Gastrocnemius medialis (tissue), 4 donors: ENCODE data around the gene CUX1. TPM values are rescaled to one million over a fixed set of nuclear protein-coding genes. Genes with fewer than 3 reads are reported as not detected.

Experiments used
- ATAC-seq, 2 donors: fragments of 150-250 bp; one replicate each; pipeline ENCODE4 v1.9.1; 2016
- DNase-seq, 2 donors: peaks; one replicate each; pipeline ENCODE4 v3.0.0-alpha.2; 2019
- H3K27ac ChIP-seq, 4 donors: fragments of 200-600 bp; sonication (generic); 1 replicate in 1 of 4; 2 replicates in 3 of 4; pipeline ENCODE4 v1.5.1; 2016 to 2018; ENCODE audit warnings: mild to moderate bottlenecking in 2 of 4, moderate library complexity in 1 of 4
- H3K27me3 ChIP-seq, 3 donors: fragments of 200-600 bp; sonication (generic) in 2 of 3; 1 replicate in 1 of 3; 2 replicates in 2 of 3; pipeline versions ENCODE4 v1.5.1 to v1.6.0; 2016 to 2019; ENCODE audit warnings: mild to moderate bottlenecking in 1 of 3, moderate library complexity in 1 of 3
- H3K36me3 ChIP-seq, 2 donors: fragments of 200-600 bp; sonication (generic) in 1 of 2; one replicate each; pipeline ENCODE4 v1.5.1; 2017 to 2018
- H3K4me1 ChIP-seq, 2 donors: fragments of 200-600 bp; sonication (generic) in 1 of 2; one replicate each; pipeline ENCODE4 v1.5.1; 2016 to 2017; ENCODE audit warnings: mild to moderate bottlenecking in 2 of 2
- H3K4me3 ChIP-seq, 4 donors: fragments of 200-600 bp; sonication (generic) in 3 of 4; 1 replicate in 1 of 4; 2 replicates in 3 of 4; pipeline ENCODE4 v1.5.1; 2016 to 2019; ENCODE audit warnings: mild to moderate bottlenecking in 2 of 4
- H3K9me3 ChIP-seq, 3 donors: fragments of 200-600 bp; sonication (generic) in 2 of 3; 1 replicate in 1 of 3; 2 replicates in 2 of 3; pipeline ENCODE4 v1.5.1; 2016 to 2019
- CTCF ChIP-seq, 5 experiments: fragments of 450-650 bp in 3 of 5; fragments of 200-600 bp in 2 of 5; sonication (generic) in 2 of 5; IDR thresholded peaks in 4 of 5; conservative IDR thresholded peaks in 1 of 5; 1 replicate in 4 of 5; 2 replicates in 1 of 5; pipeline ENCODE4 v1.5.1; 2016 to 2019; ENCODE audit warnings: antibody characterized with exemption in 5 of 5, mild to moderate bottlenecking in 3 of 5, moderate library complexity in 3 of 5
- POLR2A ChIP-seq, 2 donors: fragments of 450-650 bp; IDR thresholded peaks; one replicate each; pipeline ENCODE4 v1.6.1; 2017; ENCODE audit warnings: antibody characterized with exemption in 2 of 2, mild to moderate bottlenecking in 2 of 2, moderate library complexity in 2 of 2
- in situ Hi-C, 4 donors: fragments of 200-750 bp; cut with MboI; loops; one replicate each; pipeline versions ENCODE4 v1.15.0 to v1.8.0; 2017; ENCODE audit warnings: low sequenced_read_pairs in 4 of 4
- intact Hi-C: fragments of 100-400 bp; cut with DNase I; formaldehyde crosslinking; loops from one replicate; pipeline ENCODE4 v1.15.1; 2023; ENCODE audit warnings: low total_unique reads
- total RNA-seq, 4 donors: library from RNA; depleted of rRNA; stranded (reverse); fragments of >200 nt; gene quantifications; one replicate each; pipeline versions ENCODE4 v1.1.0 to v1.2.3, GENCODE V29; 2016

Gene CUX1
- total RNA-seq, 4 donors from 2014 or later = 44.1 to 57.9 (median 54.9) TPM

DNA sequence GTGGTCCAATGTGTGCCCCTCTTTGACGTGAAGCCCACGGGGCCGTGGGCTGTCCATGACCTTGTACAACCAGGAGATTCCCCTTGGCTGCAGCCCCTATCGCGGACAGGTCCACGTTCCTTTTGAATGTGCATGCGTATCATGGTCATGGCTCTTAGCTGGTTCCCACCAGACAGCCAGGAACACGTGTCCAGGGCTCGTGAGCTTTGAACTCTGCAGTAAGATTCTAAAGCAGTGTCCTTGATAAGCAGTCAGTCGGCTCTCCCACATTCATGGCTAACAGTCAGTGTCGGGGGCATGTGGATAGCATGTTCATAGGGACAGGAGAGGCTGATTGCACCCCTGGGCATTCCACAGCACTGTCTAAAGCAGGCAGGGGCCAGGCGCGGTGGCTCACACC, 393.4 kb downstream of the CUX1 start:
- Histone ChIP-seq H3K4me3 (no peak overlapping the region), H3K36me3 (peaks cover 0 to 4% of the 10 kb centered on the region in 2 donors), H3K27ac (no peak overlapping the region), H3K4me1 (peaks cover 10 to 19% of the 10 kb centered on the region in 2 donors), H3K27me3 (no peaks in the 10 kb centered on the region), H3K9me3 (no peaks in the 10 kb centered on the region)
- in situ Hi-C loops (no loop called here), intact Hi-C loops (no loop called here)
- TF ChIP-seq POLR2A (IDR thresholded peaks at IDR 0.05) (no peak), CTCF (IDR thresholded peaks at IDR 0.05 in 4 of 5, conservative IDR thresholded peaks at IDR 0.05 in 1 of 5) (no peak)
- no peak for ATAC-seq
- no peak for DNase-seq

- Histone ChIP-seq H3K36me3 (no peaks in the 10 kb centered on the region), H3K4me3 (no peak overlapping the region)
These were observed 394.4 kb downstream of the CUX1 start for GRCh38 chr7:102211590-102212550.

GRCh38 chr7:102214477-102215072, 397.1 kb downstream of the CUX1 start:
- H3K27ac ChIP-seq = peak overlapping the region; percentile 36 to 72 (median 52)
- no peak for DNase-seq
- H3K4me1 ChIP-seq = peaks cover 10 to 19% of the 10 kb centered on the region in 2 donors
- H3K36me3 ChIP-seq = no peaks in the 10 kb centered on the region
- H3K4me3 ChIP-seq = no peak overlapping the region
- TF ChIP-seq CTCF (IDR thresholded peaks at IDR 0.05 in 4 of 5, conservative IDR thresholded peaks at IDR 0.05 in 1 of 5) (no peak), POLR2A (IDR thresholded peaks at IDR 0.05) (no peak)
- ATAC-seq = peak; percentile 44 to 69
- H3K27me3 ChIP-seq = no peaks in the 10 kb centered on the region
- in situ Hi-C loops = no loop called here
- intact Hi-C loops = no loop called here
- no peaks in the 10 kb centered on the region for H3K9me3 ChIP-seq

More at GRCh38 chr7:102211590-102212550, 394.4 kb downstream of the CUX1 start:
- DNase-seq (no peak), ATAC-seq (no peak)
- no peaks in the 10 kb centered on the region for H3K27me3 ChIP-seq
- no peaks in the 10 kb centered on the region for H3K9me3 ChIP-seq
- in situ Hi-C loops = no loop called here
- H3K27ac ChIP-seq = no peak overlapping the region
- H3K4me1 ChIP-seq = peaks cover 10 to 19% of the 10 kb centered on the region in 2 donors
- intact Hi-C loops = no loop called here
- no peak for TF ChIP-seq CTCF (IDR thresholded peaks at IDR 0.05 in 4 of 5, conservative IDR thresholded peaks at IDR 0.05 in 1 of 5)
- TF ChIP-seq POLR2A (IDR thresholded peaks at IDR 0.05) = no peak

GRCh38 chr7:102215256-102215655, 397.8 kb downstream of the CUX1 start:
- Histone ChIP-seq H3K4me3 (no peak overlapping the region), H3K36me3 (no peaks in the 10 kb centered on the region), H3K27me3 (no peaks in the 10 kb centered on the region), H3K4me1 (peaks cover 10 to 19% of the 10 kb centered on the region in 2 donors), H3K9me3 (no peaks in the 10 kb centered on the region), H3K27ac (no peak overlapping the region)
- ATAC-seq (no peak), DNase-seq (no peak)
- in situ Hi-C loops = no loop called here
- TF ChIP-seq CTCF (IDR thresholded peaks at IDR 0.05 in 4 of 5, conservative IDR thresholded peaks at IDR 0.05 in 1 of 5) = no peak
- TF ChIP-seq POLR2A (IDR thresholded peaks at IDR 0.05) = no peak
- intact Hi-C loops = no loop called here
